Kidney (tissue), 14 donors: ENCODE results near the gene GPR18. TPM values are rescaled to one million over a fixed set of nuclear protein-coding genes. Genes with fewer than 3 reads are reported as not detected.

Source experiments
- DNase-seq, 5 donors: peaks; one replicate each; pipeline ENCODE4 v3.0.0-alpha.2; 2013 to 2020
- FAIRE-seq: peaks from 2 replicates; lab custom pipeline; 2012; peaks lifted over from hg19 to GRCh38; lab: Jason Lieb, UNC
- H3K27ac ChIP-seq, 2 donors: one replicate each; pipeline ENCODE4 v1.7.0; 2013; ENCODE audit warnings: low read depth in 2 of 2, low read length in 2 of 2, inconsistent platforms in 1 of 2
- H3K27me3 ChIP-seq: one replicate; pipeline ENCODE4 v1.7.1; 2013; ENCODE audit warnings: low read length, inconsistent platforms; ENCODE audit not compliant: control insufficient read depth, insufficient read depth
- H3K36me3 ChIP-seq, 3 donors: one replicate each; pipeline versions ENCODE4 v1.7.0 to v1.7.1; 2013; ENCODE audit warnings: low read length in 3 of 3, control low read depth in 1 of 3, inconsistent platforms in 1 of 3; ENCODE audit not compliant: insufficient read depth in 3 of 3, control insufficient read depth in 2 of 3
- H3K4me1 ChIP-seq, 3 donors: one replicate each; pipeline versions ENCODE4 v1.7.0 to v1.7.1; 2013; ENCODE audit warnings: low read length in 3 of 3, inconsistent platforms in 1 of 3, low read depth in 1 of 3; ENCODE audit not compliant: control insufficient read depth in 2 of 3, insufficient read depth in 2 of 3
- H3K4me3 ChIP-seq, 3 donors: one replicate each; pipeline versions ENCODE4 v1.7.0 to v1.8.1; 2013; ENCODE audit warnings: low read length in 3 of 3, control low read depth in 1 of 3, inconsistent platforms in 1 of 3
- H3K9ac ChIP-seq, 3 donors: one replicate each; pipeline versions ENCODE4 v1.7.0 to v1.7.1; 2013; ENCODE audit warnings: low read length in 3 of 3, control low read depth in 1 of 3, inconsistent platforms in 1 of 3
- H3K9me3 ChIP-seq, 3 donors: one replicate each; pipeline versions ENCODE4 v1.7.0 to v1.7.1; 2013; ENCODE audit warnings: low read length in 3 of 3, control low read depth in 1 of 3, inconsistent platforms in 1 of 3; ENCODE audit not compliant: control insufficient read depth in 2 of 3, insufficient read depth in 1 of 3
- intact Hi-C: fragments of 100-400 bp; cut with DNase I; formaldehyde crosslinking; loops from one replicate; pipeline ENCODE4 v1.11.1; 2022
- polyA plus RNA-seq: library from polyadenylated mRNA; stranded (reverse); fragments of 350-450 nt; fragmentation: Illumina TruSeq; extraction: RNeasy Lipid Tissue Mini Kit (QIAGEN cat#74804); gene quantifications from one replicate; pipeline ENCODE4 v1.2.3, GENCODE V29; 2014; ENCODE audit warnings: low read depth, low replicate concordance; ENCODE audit not compliant: insufficient read depth
- total RNA-seq: library from RNA; stranded (reverse); fragmentation: NEBNext Ultra II Directional; extraction: Animal tissue kit (Norgen Biotek cat#: 25700); gene quantifications from one replicate; pipeline ENCODE4 v1.2.1, GENCODE V29; 2021
- TF ChIP-seq, protein P1 (sequence below): IDR thresholded peaks from 3 replicates; pipeline ENCODE4 v1.5.1; 2012; ENCODE audit warnings: mild to moderate bottlenecking, moderate library complexity, borderline replicate concordance; ENCODE audit not compliant: insufficient read depth; ENCODE audit errors: extremely low read depth
- donor health status: control.
- donor health status: control.
- donor health status: control.
- donor health status: control.
- donor health status: control.
- donor health status: DM: yes; HTN: yes; CAD: no.
- donor health status: Normal renal cell carcinoma (clear cell type).

GPR18 gene
- total and polyA plus RNA-seq, 2 donors from 2014 or later: 0.88 TPM; not detected in 1

DNA sequence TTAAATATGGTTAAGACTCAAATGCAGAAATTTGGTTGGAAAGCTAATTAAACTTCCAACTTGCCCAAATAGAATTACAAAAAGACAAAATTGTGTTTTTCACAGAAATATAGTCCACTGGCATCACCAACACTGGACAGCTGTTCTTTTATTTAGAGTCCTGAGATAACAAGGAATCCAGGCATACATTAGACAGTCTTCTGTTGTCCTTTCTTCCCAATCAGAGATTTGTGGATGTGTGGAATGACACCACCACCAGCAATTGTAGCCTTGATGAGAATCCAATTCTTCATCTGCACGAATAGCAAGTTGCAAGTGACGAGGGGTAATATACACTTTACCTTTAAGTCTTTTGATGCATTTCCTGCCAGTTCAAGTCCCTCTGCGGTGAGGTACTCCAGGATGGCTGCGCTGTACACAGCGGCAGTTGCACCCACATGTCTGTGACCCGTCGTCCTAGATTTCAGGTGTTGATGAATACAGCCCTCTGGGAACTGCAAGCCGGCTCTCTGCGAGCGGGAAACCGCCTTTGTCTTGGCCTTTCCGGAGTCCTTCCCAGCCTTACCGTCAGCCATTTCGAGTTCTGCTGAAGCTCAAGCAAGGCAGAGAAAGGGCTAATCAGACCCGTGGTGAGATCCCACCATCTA, 42.9 kb downstream of the GPR18 start:
- no peak overlapping the region for H3K4me3 ChIP-seq
- H3K9ac ChIP-seq: no peak overlapping the region
- FAIRE-seq (no peak), DNase-seq (no peak)
- no peaks in the 10 kb centered on the region for H3K36me3 ChIP-seq
- TF ChIP-seq, protein P1, sequence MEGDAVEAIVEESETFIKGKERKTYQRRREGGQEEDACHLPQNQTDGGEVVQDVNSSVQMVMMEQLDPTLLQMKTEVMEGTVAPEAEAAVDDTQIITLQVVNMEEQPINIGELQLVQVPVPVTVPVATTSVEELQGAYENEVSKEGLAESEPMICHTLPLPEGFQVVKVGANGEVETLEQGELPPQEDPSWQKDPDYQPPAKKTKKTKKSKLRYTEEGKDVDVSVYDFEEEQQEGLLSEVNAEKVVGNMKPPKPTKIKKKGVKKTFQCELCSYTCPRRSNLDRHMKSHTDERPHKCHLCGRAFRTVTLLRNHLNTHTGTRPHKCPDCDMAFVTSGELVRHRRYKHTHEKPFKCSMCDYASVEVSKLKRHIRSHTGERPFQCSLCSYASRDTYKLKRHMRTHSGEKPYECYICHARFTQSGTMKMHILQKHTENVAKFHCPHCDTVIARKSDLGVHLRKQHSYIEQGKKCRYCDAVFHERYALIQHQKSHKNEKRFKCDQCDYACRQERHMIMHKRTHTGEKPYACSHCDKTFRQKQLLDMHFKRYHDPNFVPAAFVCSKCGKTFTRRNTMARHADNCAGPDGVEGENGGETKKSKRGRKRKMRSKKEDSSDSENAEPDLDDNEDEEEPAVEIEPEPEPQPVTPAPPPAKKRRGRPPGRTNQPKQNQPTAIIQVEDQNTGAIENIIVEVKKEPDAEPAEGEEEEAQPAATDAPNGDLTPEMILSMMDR: no peak
- H3K4me1 ChIP-seq: peaks cover 0 to 8% (median 0%) of the 10 kb centered on the region in 3 donors
- intact Hi-C loops: no loop called here
- no peaks in the 10 kb centered on the region for H3K27me3 ChIP-seq
- no peaks in the 10 kb centered on the region for H3K9me3 ChIP-seq
- H3K27ac ChIP-seq: no peak overlapping the region

DNA sequence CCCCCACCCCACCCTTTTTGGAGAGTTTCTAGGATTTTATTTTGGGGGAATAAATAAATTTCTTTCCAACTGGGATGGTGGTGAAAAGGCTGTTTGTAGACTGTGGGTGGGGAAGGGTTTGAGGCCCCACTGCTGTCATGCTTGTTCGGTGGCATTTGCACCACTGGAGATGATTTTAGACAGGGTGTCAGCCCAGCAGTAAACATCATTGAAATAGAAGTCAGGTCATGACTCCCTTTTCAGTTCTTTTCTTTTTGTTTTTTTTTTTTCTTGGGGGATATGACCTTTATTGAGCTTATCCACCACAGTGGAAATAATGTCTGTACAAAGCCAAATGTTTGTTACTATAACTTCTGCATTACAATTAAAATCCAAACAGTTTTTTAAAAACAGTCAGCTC, 43.4 kb downstream of the GPR18 start:
- DNase-seq (no peak), FAIRE-seq (no peak)
- H3K36me3 ChIP-seq: no peaks in the 10 kb centered on the region
- no peak overlapping the region for H3K4me3 ChIP-seq
- H3K27me3 ChIP-seq: no peaks in the 10 kb centered on the region
- peaks cover 0 to 8% (median 0%) of the 10 kb centered on the region in 3 donors for H3K4me1 ChIP-seq
- no peak overlapping the region for H3K27ac ChIP-seq
- TF ChIP-seq, protein P1: no peak
- no peaks in the 10 kb centered on the region for H3K9me3 ChIP-seq
- intact Hi-C loops: no loop called here
- H3K9ac ChIP-seq: no peak overlapping the region

DNA sequence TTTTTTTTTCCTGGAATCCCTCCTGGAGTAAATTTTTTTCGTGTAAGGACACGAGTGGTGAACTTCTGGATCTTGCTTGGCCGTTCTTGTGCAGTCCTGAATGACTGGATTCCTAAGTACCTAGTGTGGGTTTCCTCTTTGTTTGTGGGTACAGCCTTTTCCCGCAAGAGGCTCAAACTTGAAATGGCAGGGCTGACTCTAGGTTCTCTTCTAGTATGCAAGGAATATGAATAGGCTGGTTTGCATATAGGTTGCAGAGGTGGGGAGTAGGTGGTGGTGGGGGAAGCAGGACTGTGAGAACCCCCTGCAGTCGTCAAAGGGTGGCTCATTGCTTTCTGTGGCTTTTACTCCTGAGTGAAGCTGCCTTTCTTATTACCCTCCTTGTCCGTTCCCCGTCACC, 43.9 kb downstream of the GPR18 start:
- FAIRE-seq: no peak
- Histone ChIP-seq H3K4me3 (no peak overlapping the region), H3K36me3 (no peaks in the 10 kb centered on the region), H3K9me3 (no peaks in the 10 kb centered on the region), H3K4me1 (peaks cover 0 to 8% (median 0%) of the 10 kb centered on the region in 3 donors), H3K9ac (no peak overlapping the region), H3K27me3 (no peaks in the 10 kb centered on the region), H3K27ac (no peak overlapping the region)
- intact Hi-C loops: no loop called here
- TF ChIP-seq, protein P1: no peak
- no peak for DNase-seq
